Endothelial cell of umbilical vein (primary cell): ENCODE data around the gene TPSB2. TPM values are rescaled to one million over a fixed set of nuclear protein-coding genes. Genes with fewer than 3 reads are reported as not detected.

Source experiments
- BruUV-seq: library from RNA; stranded (reverse); fragments of 400-500 nt; replicated peaks from 2 replicates; lab custom pipeline; 2021; lab: Mats Ljungman, UMichigan
- CTCF ChIA-PET: fragments of 300-600, 350-600 bp; sonication (Branson Sonifier 250); formaldehyde crosslinking; loops from one replicate; lab custom pipeline; 2021; ENCODE audit warnings: antibody characterized with exemption, inconsistent platforms; lab: Charles Lee
- POLR2A ChIA-PET: fragments of 300-600, 350-600 bp; sonication (Branson Sonifier 250); formaldehyde crosslinking; loops from one replicate; lab custom pipeline; 2021; ENCODE audit warnings: antibody characterized with exemption, inconsistent platforms; lab: Charles Lee
- DNase-seq: peaks from one replicate; pipeline ENCODE4 v3.0.0-alpha.2; 2011; ENCODE audit warnings: low read depth, low spot score
- FAIRE-seq: peaks from 2 replicates; lab custom pipeline; 2011; peaks lifted over from hg19 to GRCh38; lab: Jason Lieb, UNC
- H2AFZ ChIP-seq: 2 replicates; pipeline ENCODE4 v1.6.0; 2012; ENCODE audit warnings: low read depth, low read length, control low read depth, inconsistent platforms
- H3K27ac ChIP-seq: 2 replicates; pipeline ENCODE4 v1.5.1; 2011; ENCODE audit warnings: low read depth, mild to moderate bottlenecking, control low read depth, low read length, moderate library complexity; ENCODE audit not compliant: insufficient read depth
- H3K27me3 ChIP-seq, 2 experiments: 2 replicates each; pipeline versions ENCODE4 v1.6.0 to v1.6.1; 2011; ENCODE audit warnings: low read length in 2 of 2, mixed read lengths in 1 of 2; ENCODE audit not compliant: control insufficient read depth in 2 of 2, insufficient read depth in 2 of 2
- H3K36me3 ChIP-seq, 2 experiments: 2 replicates in 1 of 2; 3 replicates in 1 of 2; pipeline ENCODE4 v1.5.1; 2011; ENCODE audit warnings: low read length in 2 of 2, mild to moderate bottlenecking in 1 of 2, moderate library complexity in 1 of 2; ENCODE audit not compliant: control insufficient read depth in 2 of 2, insufficient read depth in 2 of 2; ENCODE audit errors: extremely low read depth in 1 of 2
- H3K4me1 ChIP-seq: 3 replicates; pipeline ENCODE4 v1.5.1; 2011; ENCODE audit warnings: mild to moderate bottlenecking, low read length; ENCODE audit not compliant: control insufficient read depth, insufficient read depth; ENCODE audit errors: extremely low read depth
- H3K4me2 ChIP-seq: 2 replicates; pipeline ENCODE4 v1.6.1; 2011; ENCODE audit warnings: low read length, control low read depth, mixed read lengths; ENCODE audit not compliant: insufficient read depth
- H3K4me3 ChIP-seq, 3 experiments: fragments of 200-600 bp in 1 of 3; sonication (generic), shearing (Covaris generic) in 1 of 3; replicated peaks in 1 of 3; 2 replicates each; pipeline ENCODE4 v1.5.1; 2011 to 2016; ENCODE audit warnings: control low read depth in 3 of 3, low read length in 3 of 3, mild to moderate bottlenecking in 2 of 3, inconsistent platforms in 1 of 3, low read depth in 1 of 3, moderate library complexity in 1 of 3; ENCODE audit not compliant: insufficient read depth in 1 of 3
- H3K79me2 ChIP-seq: 2 replicates; pipeline ENCODE4 v1.6.0; 2012; ENCODE audit warnings: low read length, inconsistent platforms; ENCODE audit not compliant: control insufficient read depth, insufficient read depth
- H3K9ac ChIP-seq: replicated peaks from 2 replicates; pipeline ENCODE3; 2011; ENCODE audit warnings: low read length, control low read depth; ENCODE audit not compliant: insufficient read depth; ENCODE audit errors: extremely low read depth
- H3K9me1 ChIP-seq: replicated peaks from 3 replicates; pipeline ENCODE4 v1.6.0; 2011; ENCODE audit warnings: mild to moderate bottlenecking, low read length; ENCODE audit not compliant: control insufficient read depth, insufficient read depth; ENCODE audit errors: extremely low read depth
- H3K9me3 ChIP-seq: replicated peaks from 2 replicates; pipeline ENCODE4 v1.5.1; 2012; ENCODE audit warnings: low read length, inconsistent platforms; ENCODE audit not compliant: control insufficient read depth, insufficient read depth
- H4K20me1 ChIP-seq: replicated peaks from 2 replicates; pipeline ENCODE3; 2011; ENCODE audit warnings: mild to moderate bottlenecking, low read length; ENCODE audit not compliant: control insufficient read depth, insufficient read depth; ENCODE audit errors: extremely low read depth
- EZH2 ChIP-seq: IDR thresholded peaks from 2 replicates; pipeline ENCODE4 v1.6.1; 2012; ENCODE audit warnings: borderline replicate concordance, low read depth, mild to moderate bottlenecking, moderate library complexity, low read length, inconsistent platforms; ENCODE audit not compliant: severe bottlenecking
- FOS ChIP-seq: IDR thresholded peaks from 2 replicates; pipeline ENCODE4 v1.6.1; 2011; ENCODE audit warnings: mild to moderate bottlenecking, low read length, moderate library complexity, borderline replicate concordance; ENCODE audit not compliant: insufficient read depth
- GATA2 ChIP-seq: IDR thresholded peaks from 2 replicates; pipeline ENCODE4 v1.7.0; 2011; ENCODE audit warnings: low read depth, mild to moderate bottlenecking, moderate library complexity, mixed read lengths, low read length; ENCODE audit not compliant: insufficient read length, insufficient read depth
- JUN ChIP-seq: IDR thresholded peaks from 2 replicates; pipeline ENCODE4 v1.6.1; 2011; ENCODE audit warnings: borderline replicate concordance, low read depth; ENCODE audit not compliant: insufficient read length, insufficient read depth
- MYC ChIP-seq: IDR thresholded peaks from one replicate; pipeline ENCODE4 v1.6.1; 2011; ENCODE audit warnings: mild to moderate bottlenecking, low read depth, low read length
- POLR2A ChIP-seq: IDR thresholded peaks from 2 replicates; pipeline ENCODE4 v1.6.1; 2012; ENCODE audit warnings: low read depth, mild to moderate bottlenecking, control low read depth, low read length
- POLR2AphosphoS5 ChIP-seq: IDR thresholded peaks from 2 replicates; pipeline ENCODE4 v1.6.1; 2012; ENCODE audit warnings: low read depth, mild to moderate bottlenecking, control low read depth, low read length, moderate library complexity; ENCODE audit not compliant: insufficient read depth
- dilution Hi-C: fragments of 300-500 bp; cut with MboI; formaldehyde crosslinking; loops from one replicate; pipeline ENCODE4 v1.15.0; 2019; ENCODE audit warnings: low sequenced_read_pairs; ENCODE audit not compliant: extremely low pct_ligation_motif_present
- intact Hi-C: fragments of 100-400 bp; cut with micrococcal nuclease; formaldehyde crosslinking; loops from one replicate; pipeline ENCODE4 v1.10.0; 2022
- polyA plus RNA-seq, 4 experiments: library from polyadenylated mRNA; depleted of rRNA in 3 of 4; stranded (reverse) in 3 of 4; unstranded in 1 of 4; fragments of >200 nt; gene quantifications; 2 replicates each; pipeline versions ENCODE4 v1.2.1 to v1.2.3, GENCODE V29; 2011 to 2012; ENCODE audit warnings: missing spikeins in 1 of 4
- total RNA-seq: library from RNA; stranded (reverse); gene quantifications from 2 replicates; pipeline ENCODE4 v1.2.3, GENCODE V29; 2021
- TF ChIP-seq, protein P1 (sequence below): IDR thresholded peaks from 2 replicates; pipeline ENCODE4 v1.6.1; 2011; ENCODE audit not compliant: insufficient read depth, insufficient read length
- TF ChIP-seq, protein P2 (sequence below), 2 donors: IDR thresholded peaks; 1 replicate in 1 of 2; 2 replicates in 1 of 2; pipeline ENCODE4 v1.5.1; 2011; ENCODE audit warnings: low read length in 2 of 2, mild to moderate bottlenecking in 2 of 2, moderate library complexity in 2 of 2, control low read depth in 1 of 2, inconsistent platforms in 1 of 2, low read depth in 1 of 2; ENCODE audit not compliant: insufficient read depth in 1 of 2; ENCODE audit errors: extremely low read depth in 1 of 2

TPSB2 gene
- total and polyA plus RNA-seq, 2 donors (not counting 3 experiments of a cell fraction or from before 2014, with no cell fraction given): not detected

DNA sequence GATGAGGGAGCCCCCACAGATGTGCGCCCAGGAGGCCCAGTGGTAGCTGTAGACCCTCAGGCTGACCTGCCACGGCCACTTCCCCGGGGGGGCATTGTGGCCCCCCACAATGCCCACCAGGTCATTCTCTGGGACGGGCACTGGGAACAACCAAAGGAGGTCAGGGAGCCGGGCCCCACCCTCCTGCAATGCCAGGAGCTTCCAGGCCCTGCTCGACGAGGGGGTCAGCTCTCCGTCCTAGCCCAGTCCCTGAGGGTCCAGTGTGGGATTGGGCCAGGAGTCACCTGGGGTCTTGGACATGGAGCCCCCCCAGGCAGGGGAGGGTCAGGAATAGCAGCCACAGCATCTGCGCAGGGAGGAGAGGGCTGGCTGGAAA is 32.9 kb upstream of the TPSB2 start:
- no peak overlapping the region for H2AFZ ChIP-seq

More for the DNA sequence above, 32.9 kb upstream of the TPSB2 start:
- no peak overlapping the region for H3K9ac ChIP-seq
- H3K79me2 ChIP-seq: no peaks in the 10 kb centered on the region
- peaks cover 21 to 25% of the 10 kb centered on the region in 2 experiments for H3K27me3 ChIP-seq
- H3K4me1 ChIP-seq: no peaks in the 10 kb centered on the region
- intact Hi-C loops (no loop called here), dilution Hi-C loops (no loop called here)
- DNase-seq (no peak), FAIRE-seq (no peak)
- H3K4me3 ChIP-seq: no peak overlapping the region
- TF ChIP-seq EZH2 (no peak), POLR2A (no peak), GATA2 (no peak), JUN (no peak), POLR2AphosphoS5 (no peak), MYC (no peak), FOS (no peak)
- TF ChIP-seq, protein P1, sequence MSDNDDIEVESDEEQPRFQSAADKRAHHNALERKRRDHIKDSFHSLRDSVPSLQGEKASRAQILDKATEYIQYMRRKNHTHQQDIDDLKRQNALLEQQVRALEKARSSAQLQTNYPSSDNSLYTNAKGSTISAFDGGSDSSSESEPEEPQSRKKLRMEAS: no peak
- TF ChIP-seq, protein P2, sequence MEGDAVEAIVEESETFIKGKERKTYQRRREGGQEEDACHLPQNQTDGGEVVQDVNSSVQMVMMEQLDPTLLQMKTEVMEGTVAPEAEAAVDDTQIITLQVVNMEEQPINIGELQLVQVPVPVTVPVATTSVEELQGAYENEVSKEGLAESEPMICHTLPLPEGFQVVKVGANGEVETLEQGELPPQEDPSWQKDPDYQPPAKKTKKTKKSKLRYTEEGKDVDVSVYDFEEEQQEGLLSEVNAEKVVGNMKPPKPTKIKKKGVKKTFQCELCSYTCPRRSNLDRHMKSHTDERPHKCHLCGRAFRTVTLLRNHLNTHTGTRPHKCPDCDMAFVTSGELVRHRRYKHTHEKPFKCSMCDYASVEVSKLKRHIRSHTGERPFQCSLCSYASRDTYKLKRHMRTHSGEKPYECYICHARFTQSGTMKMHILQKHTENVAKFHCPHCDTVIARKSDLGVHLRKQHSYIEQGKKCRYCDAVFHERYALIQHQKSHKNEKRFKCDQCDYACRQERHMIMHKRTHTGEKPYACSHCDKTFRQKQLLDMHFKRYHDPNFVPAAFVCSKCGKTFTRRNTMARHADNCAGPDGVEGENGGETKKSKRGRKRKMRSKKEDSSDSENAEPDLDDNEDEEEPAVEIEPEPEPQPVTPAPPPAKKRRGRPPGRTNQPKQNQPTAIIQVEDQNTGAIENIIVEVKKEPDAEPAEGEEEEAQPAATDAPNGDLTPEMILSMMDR (IDR thresholded peaks at IDR 0.05; ENCODE audit: extremely low read depth in 1 of 2, insufficient read depth in 1 of 2, low read depth in 1 of 2, low read length in 2 of 2): no peak
- H3K4me2 ChIP-seq: no peak overlapping the region
- no peaks in the 10 kb centered on the region for H3K9me3 ChIP-seq
- CTCF ChIA-PET: interaction anchor here (0.9 kb wide), 1 partner anchor 13 kb away, joined by 3 read pairs; no protein-coding TSS in a partner anchor
- no peaks in the 10 kb centered on the region for H3K36me3 ChIP-seq
- no peaks in the 10 kb centered on the region for H3K9me1 ChIP-seq
- BruUV-seq: no TSS peak
- POLR2A ChIA-PET: no interaction called here
- no peak overlapping the region for H3K27ac ChIP-seq
- H4K20me1 ChIP-seq: no peaks in the 10 kb centered on the region
